Measurements from ENCODE around the gene C19orf67. TPM values are rescaled to one million over a fixed set of nuclear protein-coding genes. Genes with fewer than 3 reads are reported as not detected.

C19orf67 gene
- total and polyA plus RNA-seq, 2 of the 13 experiments (the other 11 are each of a cell fraction or from before 2014, with no cell fraction given), result 0.11 to 0.32 TPM

- TF ChIP-seq ZNF784 (CRISPR knock-in tag; IDR thresholded peaks at IDR 0.05; ENCODE audit: borderline replicate concordance) (no peak), NR2F1 (CRISPR knock-in tag; IDR thresholded peaks at IDR 0.05) (peak in 1 of 2 experiments; percentile 62; a peak in 2 of 4 replicates), ZFYVE20 (CRISPR knock-in tag; IDR thresholded peaks at IDR 0.05; ENCODE audit: borderline replicate concordance, low read depth) (no peak), HNF4A (CRISPR knock-in tag; IDR thresholded peaks at IDR 0.05) (0 out of 2 replicates have a peak, but pooled peaks have one; percentile 23), THYN1 (CRISPR knock-in tag; IDR thresholded peaks at IDR 0.05; ENCODE audit: borderline replicate concordance, low read depth) (0 out of 2 replicates have a peak, but pooled peaks have one; percentile 50), CBFB (CRISPR knock-in tag; IDR thresholded peaks at IDR 0.05) (no peak), ZNF558 (CRISPR knock-in tag; IDR thresholded peaks at IDR 0.05; ENCODE audit: borderline replicate concordance) (peak; percentile 45; the same call in 1 of the 2 replicates), ZNF550 (CRISPR knock-in tag; IDR thresholded peaks at IDR 0.05; ENCODE audit: borderline replicate concordance) (no peak), ZNF644 (CRISPR knock-in tag; IDR thresholded peaks at IDR 0.05; ENCODE audit: low read depth) (no peak), POLR2G (IDR thresholded peaks at IDR 0.05; ENCODE audit: low read depth, low read length) (peak; percentile 73), ZNF101 (CRISPR knock-in tag; IDR thresholded peaks at IDR 0.05; ENCODE audit: borderline replicate concordance, low read depth) (no peak), JUND (CRISPR knock-in tag; IDR thresholded peaks at IDR 0.05) (no peak), ZNF790 (CRISPR knock-in tag; IDR thresholded peaks at IDR 0.05; ENCODE audit: borderline replicate concordance) (peak; percentile 55; the same call in 1 of the 2 replicates), ZNF264 (CRISPR knock-in tag; IDR thresholded peaks at IDR 0.05) (no peak), CTCF (CRISPR knock-in tag; IDR thresholded peaks at IDR 0.05) (peak; percentile 62), ZNF891 (CRISPR knock-in tag; IDR thresholded peaks at IDR 0.05) (no peak)
- TF ChIP-seq, protein P1, sequence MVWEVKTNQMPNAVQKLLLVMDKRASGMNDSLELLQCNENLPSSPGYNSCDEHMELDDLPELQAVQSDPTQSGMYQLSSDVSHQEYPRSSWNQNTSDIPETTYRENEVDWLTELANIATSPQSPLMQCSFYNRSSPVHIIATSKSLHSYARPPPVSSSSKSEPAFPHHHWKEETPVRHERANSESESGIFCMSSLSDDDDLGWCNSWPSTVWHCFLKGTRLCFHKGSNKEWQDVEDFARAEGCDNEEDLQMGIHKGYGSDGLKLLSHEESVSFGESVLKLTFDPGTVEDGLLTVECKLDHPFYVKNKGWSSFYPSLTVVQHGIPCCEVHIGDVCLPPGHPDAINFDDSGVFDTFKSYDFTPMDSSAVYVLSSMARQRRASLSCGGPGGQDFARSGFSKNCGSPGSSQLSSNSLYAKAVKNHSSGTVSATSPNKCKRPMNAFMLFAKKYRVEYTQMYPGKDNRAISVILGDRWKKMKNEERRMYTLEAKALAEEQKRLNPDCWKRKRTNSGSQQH (CRISPR knock-in tag; IDR thresholded peaks at IDR 0.05; ENCODE audit: low read depth), result no peak
- TF ChIP-seq, protein P2, sequence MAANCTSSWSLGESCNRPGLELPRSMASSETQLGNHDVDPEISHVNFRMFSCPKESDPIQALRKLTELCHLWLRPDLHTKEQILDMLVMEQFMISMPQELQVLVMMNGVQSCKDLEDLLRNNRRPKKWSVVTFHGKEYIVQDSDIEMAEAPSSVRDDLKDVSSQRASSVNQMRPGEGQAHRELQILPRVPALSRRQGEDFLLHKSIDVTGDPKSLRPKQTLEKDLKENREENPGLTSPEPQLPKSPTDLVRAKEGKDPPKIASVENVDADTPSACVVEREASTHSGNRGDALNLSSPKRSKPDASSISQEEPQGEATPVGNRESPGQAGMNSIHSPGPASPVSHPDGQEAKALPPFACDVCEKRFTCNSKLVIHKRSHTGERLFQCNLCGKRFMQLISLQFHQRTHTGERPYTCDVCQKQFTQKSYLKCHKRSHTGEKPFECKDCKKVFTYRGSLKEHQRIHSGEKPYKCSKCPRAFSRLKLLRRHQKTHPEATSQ (CRISPR knock-in tag; IDR thresholded peaks at IDR 0.05; ENCODE audit: borderline replicate concordance), result 0 out of 2 replicates have a peak, but pooled peaks have one; percentile 42
- TF ChIP-seq, protein P3, sequence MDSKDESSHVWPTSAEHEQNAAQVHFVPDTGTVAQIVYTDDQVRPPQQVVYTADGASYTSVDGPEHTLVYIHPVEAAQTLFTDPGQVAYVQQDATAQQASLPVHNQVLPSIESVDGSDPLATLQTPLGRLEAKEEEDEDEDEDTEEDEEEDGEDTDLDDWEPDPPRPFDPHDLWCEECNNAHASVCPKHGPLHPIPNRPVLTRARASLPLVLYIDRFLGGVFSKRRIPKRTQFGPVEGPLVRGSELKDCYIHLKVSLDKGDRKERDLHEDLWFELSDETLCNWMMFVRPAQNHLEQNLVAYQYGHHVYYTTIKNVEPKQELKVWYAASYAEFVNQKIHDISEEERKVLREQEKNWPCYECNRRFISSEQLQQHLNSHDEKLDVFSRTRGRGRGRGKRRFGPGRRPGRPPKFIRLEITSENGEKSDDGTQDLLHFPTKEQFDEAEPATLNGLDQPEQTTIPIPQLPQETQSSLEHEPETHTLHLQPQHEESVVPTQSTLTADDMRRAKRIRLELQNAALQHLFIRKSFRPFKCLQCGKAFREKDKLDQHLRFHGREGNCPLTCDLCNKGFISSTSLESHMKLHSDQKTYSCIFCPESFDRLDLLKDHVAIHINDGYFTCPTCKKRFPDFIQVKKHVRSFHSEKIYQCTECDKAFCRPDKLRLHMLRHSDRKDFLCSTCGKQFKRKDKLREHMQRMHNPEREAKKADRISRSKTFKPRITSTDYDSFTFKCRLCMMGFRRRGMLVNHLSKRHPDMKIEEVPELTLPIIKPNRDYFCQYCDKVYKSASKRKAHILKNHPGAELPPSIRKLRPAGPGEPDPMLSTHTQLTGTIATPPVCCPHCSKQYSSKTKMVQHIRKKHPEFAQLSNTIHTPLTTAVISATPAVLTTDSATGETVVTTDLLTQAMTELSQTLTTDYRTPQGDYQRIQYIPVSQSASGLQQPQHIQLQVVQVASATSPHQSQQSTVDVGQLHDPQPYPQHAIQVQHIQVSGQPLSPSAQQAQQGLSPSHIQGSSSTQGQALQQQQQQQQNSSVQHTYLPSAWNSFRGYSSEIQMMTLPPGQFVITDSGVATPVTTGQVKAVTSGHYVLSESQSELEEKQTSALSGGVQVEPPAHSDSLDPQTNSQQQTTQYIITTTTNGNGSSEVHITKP (CRISPR knock-in tag; IDR thresholded peaks at IDR 0.05; ENCODE audit: low read depth), result no peak
These were observed 5.7 kb upstream of the C19orf67 start (continued) for GRCh38 chr19:14091081-14091812.
